ENCODE measurements around the gene NRP1.

GRCh38 chr10:33240258-33240657, 94.2 kb downstream of the NRP1 start:
- TF ChIP-seq CTCF (IDR thresholded peaks at IDR 0.05) (no peak), POLR2AphosphoS5 (IDR thresholded peaks at IDR 0.05) (no peak), POLR2A (IDR thresholded peaks at IDR 0.05) (no peak)
